ENCODE data around the gene ARHGAP42. TPM values are rescaled to one million over a fixed set of nuclear protein-coding genes. Genes with fewer than 3 reads are reported as not detected.

ARHGAP42 gene, protein sequence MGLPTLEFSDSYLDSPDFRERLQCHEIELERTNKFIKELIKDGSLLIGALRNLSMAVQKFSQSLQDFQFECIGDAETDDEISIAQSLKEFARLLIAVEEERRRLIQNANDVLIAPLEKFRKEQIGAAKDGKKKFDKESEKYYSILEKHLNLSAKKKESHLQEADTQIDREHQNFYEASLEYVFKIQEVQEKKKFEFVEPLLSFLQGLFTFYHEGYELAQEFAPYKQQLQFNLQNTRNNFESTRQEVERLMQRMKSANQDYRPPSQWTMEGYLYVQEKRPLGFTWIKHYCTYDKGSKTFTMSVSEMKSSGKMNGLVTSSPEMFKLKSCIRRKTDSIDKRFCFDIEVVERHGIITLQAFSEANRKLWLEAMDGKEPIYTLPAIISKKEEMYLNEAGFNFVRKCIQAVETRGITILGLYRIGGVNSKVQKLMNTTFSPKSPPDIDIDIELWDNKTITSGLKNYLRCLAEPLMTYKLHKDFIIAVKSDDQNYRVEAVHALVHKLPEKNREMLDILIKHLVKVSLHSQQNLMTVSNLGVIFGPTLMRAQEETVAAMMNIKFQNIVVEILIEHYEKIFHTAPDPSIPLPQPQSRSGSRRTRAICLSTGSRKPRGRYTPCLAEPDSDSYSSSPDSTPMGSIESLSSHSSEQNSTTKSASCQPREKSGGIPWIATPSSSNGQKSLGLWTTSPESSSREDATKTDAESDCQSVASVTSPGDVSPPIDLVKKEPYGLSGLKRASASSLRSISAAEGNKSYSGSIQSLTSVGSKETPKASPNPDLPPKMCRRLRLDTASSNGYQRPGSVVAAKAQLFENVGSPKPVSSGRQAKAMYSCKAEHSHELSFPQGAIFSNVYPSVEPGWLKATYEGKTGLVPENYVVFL
- 10 to 100 TPM; 35.6 to 37.7 TPM for total RNA-seq
- polyA plus RNA-seq (ENCODE audit: insufficient read length in 2 of 2) = 10 to 100 TPM; 15.6 to 25.4 TPM
- long read RNA-seq, donor 1, partial matches to known transcripts = 0 of 2 reads
- long read RNA-seq, donor 1, other reads (novel, unspliced or antisense) = 0 of 2 reads
- long read RNA-seq, donor 2, full-length matches to known transcripts = 4 of 4 reads
- long read RNA-seq, donor 2, partial matches to known transcripts = 0 of 4 reads
- long read RNA-seq, donor 2, other reads (novel, unspliced or antisense) = 0 of 4 reads
- long read RNA-seq, donor 3, partial matches to known transcripts = 0 of 1 reads
- long read RNA-seq, donor 3, other reads (novel, unspliced or antisense) = 0 of 1 reads
- long read RNA-seq, donor 4, full-length matches to known transcripts = 10 of 10 reads
- long read RNA-seq, donor 4, partial matches to known transcripts = 0 of 10 reads
- long read RNA-seq, donor 4, other reads (novel, unspliced or antisense) = 0 of 10 reads

DNA sequence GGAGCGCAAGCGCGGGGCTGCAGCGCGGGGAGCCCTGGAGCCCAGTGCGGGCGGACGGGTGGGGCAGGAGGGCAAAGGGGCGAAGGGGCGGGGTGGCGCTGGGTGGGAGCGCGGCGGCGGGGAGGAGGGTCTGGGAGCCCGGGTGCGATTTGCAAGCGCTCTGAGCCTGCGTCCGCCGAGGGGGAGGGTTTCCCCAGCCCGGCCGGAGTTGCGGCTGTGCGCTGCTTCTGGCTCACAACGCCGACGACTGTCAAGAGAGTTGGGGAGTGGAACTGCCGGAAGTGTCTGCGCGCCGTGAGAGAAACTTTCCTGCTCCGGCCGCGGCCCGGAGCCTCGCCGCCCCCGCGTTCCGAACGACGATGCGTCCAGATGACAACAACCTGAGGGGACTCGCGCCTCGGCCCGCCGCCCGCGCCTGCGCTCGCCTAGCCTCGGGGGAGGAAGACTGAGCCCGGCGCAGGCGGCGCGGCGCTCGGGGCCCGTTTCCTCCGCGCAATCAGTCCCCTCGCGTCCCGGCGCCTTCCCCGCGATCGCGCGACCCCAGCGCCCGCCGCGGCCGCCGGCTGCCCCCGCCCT, at the start of gene ARHGAP42:
Gene ARHGAP42, plus strand, starts transcription at position 235 of the 576 bp plus-strand sequence. CDS start 391 bp downstream, outside the sequence.
- Histone ChIP-seq H3K27me3 (ENCODE audit: control insufficient read depth, insufficient read depth, low read length) (no peaks in the 10 kb centered on the region), H3K9me3 (ENCODE audit: control insufficient read depth, insufficient read depth, low read length) (no peaks in the 10 kb centered on the region), H3K4me1 (ENCODE audit: control insufficient read depth, insufficient read depth, low read length) (peaks cover 12% of the 10 kb centered on the region), H3K4me3 (ENCODE audit: low read depth, low read length) (peak within 1 kb of the TSS; percentile 85), H3K27ac (ENCODE audit: low read depth, low read length) (peak within 1 kb of the TSS; percentile 90), H3K36me3 (ENCODE audit: control insufficient read depth, insufficient read depth, low read length) (no peaks in the 10 kb centered on the region)
- under 1% methylated on average over 78 of the region's 80 CpGs for WGBS (ENCODE audit: insufficient coverage)
- DNase-seq (ENCODE audit: low read depth in 4 of 6, low spot score in 6 of 6) = peak in 3 of 6 donors; percentile 39 to 84 (median 76)

GRCh38 chr11:100637706-100638105, 49.4 kb upstream of the ARHGAP42 start:
- H3K27me3 ChIP-seq (ENCODE audit: control insufficient read depth, insufficient read depth, low read length) = no peaks in the 10 kb centered on the region
- no peaks in the 10 kb centered on the region for H3K36me3 ChIP-seq (ENCODE audit: control insufficient read depth, insufficient read depth, low read length)
- WGBS (ENCODE audit: insufficient coverage) = 72% methylated on average over 9 of the region's 10 CpGs
- H3K9me3 ChIP-seq (ENCODE audit: control insufficient read depth, insufficient read depth, low read length) = no peaks in the 10 kb centered on the region
- H3K4me1 ChIP-seq (ENCODE audit: control insufficient read depth, insufficient read depth, low read length) = peaks cover 3% of the 10 kb centered on the region
- no peak overlapping the region for H3K4me3 ChIP-seq (ENCODE audit: low read depth, low read length)
- DNase-seq (ENCODE audit: low read depth in 4 of 6, low spot score in 6 of 6) = peak in 2 of 6 donors; percentile 54 to 87
- H3K27ac ChIP-seq (ENCODE audit: low read depth, low read length) = peak overlapping the region; percentile 76

- Histone ChIP-seq H3K36me3 (ENCODE audit: control insufficient read depth, insufficient read depth, low read length) (no peaks in the 10 kb centered on the region), H3K9me3 (ENCODE audit: control insufficient read depth, insufficient read depth, low read length) (no peaks in the 10 kb centered on the region), H3K4me1 (ENCODE audit: control insufficient read depth, insufficient read depth, low read length) (peaks cover 3% of the 10 kb centered on the region), H3K27ac (ENCODE audit: low read depth, low read length) (peak overlapping the region; percentile 80), H3K4me3 (ENCODE audit: low read depth, low read length) (no peak overlapping the region), H3K27me3 (ENCODE audit: control insufficient read depth, insufficient read depth, low read length) (no peaks in the 10 kb centered on the region)
- 89% methylated on average over 1 of the region's 1 CpG for WGBS (ENCODE audit: insufficient coverage)
- DNase-seq (ENCODE audit: low read depth in 4 of 6, low spot score in 6 of 6) = no peak
Observed at GRCh38 chr11:100638648-100639047, 48.4 kb upstream of the ARHGAP42 start.

- no peaks in the 10 kb centered on the region for H3K27me3 ChIP-seq (ENCODE audit: control insufficient read depth, insufficient read depth, low read length)
- DNase-seq (ENCODE audit: low read depth in 4 of 6, low spot score in 6 of 6) = peak in 2 of 6 donors; percentile 45 to 67
- WGBS (ENCODE audit: insufficient coverage) = 7% methylated on average over 7 of the region's 9 CpGs
- no peak overlapping the region for H3K4me3 ChIP-seq (ENCODE audit: low read depth, low read length)
- H3K36me3 ChIP-seq (ENCODE audit: control insufficient read depth, insufficient read depth, low read length) = no peaks in the 10 kb centered on the region
- peaks cover 3% of the 10 kb centered on the region for H3K4me1 ChIP-seq (ENCODE audit: control insufficient read depth, insufficient read depth, low read length)
- peak overlapping the region; percentile 80 for H3K27ac ChIP-seq (ENCODE audit: low read depth, low read length)
- H3K9me3 ChIP-seq (ENCODE audit: control insufficient read depth, insufficient read depth, low read length) = no peaks in the 10 kb centered on the region
Observed at GRCh38 chr11:100639140-100639539, 47.9 kb upstream of the ARHGAP42 start.

DNA sequence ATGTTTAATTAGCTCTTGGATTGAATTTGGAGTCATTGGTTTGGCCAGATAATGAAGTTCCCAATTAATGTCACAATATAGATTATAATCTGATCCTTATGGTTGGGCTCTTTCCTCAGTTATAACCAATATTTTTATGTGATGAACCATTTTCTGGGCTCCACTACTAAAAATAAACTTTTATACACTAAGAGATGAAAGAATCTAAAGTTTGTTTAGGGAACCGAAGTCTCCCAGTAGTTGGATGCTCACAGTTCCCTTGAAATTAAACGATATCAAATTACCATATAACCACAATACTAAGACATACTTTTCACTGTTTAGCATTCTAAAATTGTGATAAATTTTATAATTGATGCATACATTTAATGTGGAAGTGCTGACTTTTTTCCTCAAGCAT, 47.0 kb upstream of the ARHGAP42 start:
- WGBS (ENCODE audit: insufficient coverage) = no CpG with 5 or more reads among the region's 2 CpGs
- Histone ChIP-seq H3K27ac (ENCODE audit: low read depth, low read length) (peak overlapping the region; percentile 80), H3K4me1 (ENCODE audit: control insufficient read depth, insufficient read depth, low read length) (peaks cover 3% of the 10 kb centered on the region), H3K9me3 (ENCODE audit: control insufficient read depth, insufficient read depth, low read length) (no peaks in the 10 kb centered on the region), H3K4me3 (ENCODE audit: low read depth, low read length) (no peak overlapping the region), H3K36me3 (ENCODE audit: control insufficient read depth, insufficient read depth, low read length) (no peaks in the 10 kb centered on the region), H3K27me3 (ENCODE audit: control insufficient read depth, insufficient read depth, low read length) (no peaks in the 10 kb centered on the region)
- DNase-seq (ENCODE audit: low read depth in 4 of 6, low spot score in 6 of 6) = no peak

DNA sequence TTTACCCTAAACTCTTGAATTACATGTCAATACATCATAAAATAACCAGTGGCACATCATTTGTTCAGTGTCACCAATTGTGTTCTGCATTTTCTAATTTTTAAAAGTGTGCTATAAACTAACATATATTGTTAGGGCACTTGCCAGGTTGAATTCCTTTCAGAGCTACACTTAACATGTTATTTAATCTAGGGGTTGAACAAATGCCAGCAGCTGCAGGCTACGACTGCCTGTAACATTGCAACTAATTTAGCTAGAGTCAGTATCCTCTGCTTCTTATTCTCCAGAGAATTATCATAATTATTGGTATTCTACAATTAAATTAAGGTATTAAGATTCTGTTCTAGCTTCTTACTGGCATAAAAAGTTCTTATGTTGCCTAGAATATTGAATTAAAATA, 46.4 kb upstream of the ARHGAP42 start:
- Histone ChIP-seq H3K4me3 (ENCODE audit: low read depth, low read length) (no peak overlapping the region), H3K36me3 (ENCODE audit: control insufficient read depth, insufficient read depth, low read length) (no peaks in the 10 kb centered on the region), H3K27me3 (ENCODE audit: control insufficient read depth, insufficient read depth, low read length) (no peaks in the 10 kb centered on the region), H3K9me3 (ENCODE audit: control insufficient read depth, insufficient read depth, low read length) (no peaks in the 10 kb centered on the region), H3K4me1 (ENCODE audit: control insufficient read depth, insufficient read depth, low read length) (peaks cover 3% of the 10 kb centered on the region), H3K27ac (ENCODE audit: low read depth, low read length) (no peak overlapping the region)
- WGBS (ENCODE audit: insufficient coverage) = no CpG with 5 or more reads among the region's 1 CpG
- peak in 1 of 6 donors; percentile 66 for DNase-seq (ENCODE audit: low read depth in 4 of 6, low spot score in 6 of 6)

GRCh38 chr11:100641456-100641855, 45.6 kb upstream of the ARHGAP42 start:
- Histone ChIP-seq H3K27me3 (ENCODE audit: control insufficient read depth, insufficient read depth, low read length) (no peaks in the 10 kb centered on the region), H3K9me3 (ENCODE audit: control insufficient read depth, insufficient read depth, low read length) (no peaks in the 10 kb centered on the region), H3K4me1 (ENCODE audit: control insufficient read depth, insufficient read depth, low read length) (peaks cover 3% of the 10 kb centered on the region), H3K36me3 (ENCODE audit: control insufficient read depth, insufficient read depth, low read length) (no peaks in the 10 kb centered on the region), H3K27ac (ENCODE audit: low read depth, low read length) (no peak overlapping the region), H3K4me3 (ENCODE audit: low read depth, low read length) (no peak overlapping the region)
- no CpG with 5 or more reads among the region's 5 CpGs for WGBS (ENCODE audit: insufficient coverage)
- no peak for DNase-seq (ENCODE audit: low read depth in 4 of 6, low spot score in 6 of 6)

- DNase-seq (ENCODE audit: low read depth in 4 of 6, low spot score in 6 of 6) = no peak
- 100% methylated on average over 1 of the region's 2 CpGs for WGBS (ENCODE audit: insufficient coverage)
Observed at GRCh38 chr11:100646545-100646944, 40.5 kb upstream of the ARHGAP42 start.

GRCh38 chr11:100647861-100648260, 39.2 kb upstream of the ARHGAP42 start:
- Histone ChIP-seq H3K36me3 (ENCODE audit: control insufficient read depth, insufficient read depth, low read length) (no peaks in the 10 kb centered on the region), H3K27me3 (ENCODE audit: control insufficient read depth, insufficient read depth, low read length) (no peaks in the 10 kb centered on the region), H3K4me1 (ENCODE audit: control insufficient read depth, insufficient read depth, low read length) (no peaks in the 10 kb centered on the region), H3K4me3 (ENCODE audit: low read depth, low read length) (no peak overlapping the region), H3K9me3 (ENCODE audit: control insufficient read depth, insufficient read depth, low read length) (peaks cover 4% of the 10 kb centered on the region), H3K27ac (ENCODE audit: low read depth, low read length) (no peak overlapping the region)
- DNase-seq (ENCODE audit: low read depth in 4 of 6, low spot score in 6 of 6) = no peak
- WGBS (ENCODE audit: insufficient coverage) = 79% methylated on average over 3 of the region's 4 CpGs

More at GRCh38 chr11:100646545-100646944, 40.5 kb upstream of the ARHGAP42 start:
- Histone ChIP-seq H3K27ac (ENCODE audit: low read depth, low read length) (no peak overlapping the region), H3K27me3 (ENCODE audit: control insufficient read depth, insufficient read depth, low read length) (no peaks in the 10 kb centered on the region), H3K36me3 (ENCODE audit: control insufficient read depth, insufficient read depth, low read length) (no peaks in the 10 kb centered on the region), H3K4me3 (ENCODE audit: low read depth, low read length) (no peak overlapping the region), H3K4me1 (ENCODE audit: control insufficient read depth, insufficient read depth, low read length) (no peaks in the 10 kb centered on the region), H3K9me3 (ENCODE audit: control insufficient read depth, insufficient read depth, low read length) (peaks cover 4% of the 10 kb centered on the region)

Data from spinal cord (tissue), 10 donors.